ENCODE measurements around the gene CFAP46. TPM values are rescaled to one million over a fixed set of nuclear protein-coding genes. Genes with fewer than 3 reads are reported as not detected.

The CFAP46 gene
- total and polyA plus RNA-seq, 9 donors: 0.50 to 22.4 (median 1.6) TPM; not detected in 1

GRCh38 chr10:132955479-132955878 is 13.1 kb upstream of the CFAP46 start:
- intact Hi-C loops (cut with DNase I): no loop called here
- no peak for DNase-seq
- TF ChIP-seq EP300 (IDR thresholded peaks at IDR 0.05) (no peak), POLR2A (IDR thresholded peaks at IDR 0.05) (no peak)
- TF ChIP-seq, protein P1, sequence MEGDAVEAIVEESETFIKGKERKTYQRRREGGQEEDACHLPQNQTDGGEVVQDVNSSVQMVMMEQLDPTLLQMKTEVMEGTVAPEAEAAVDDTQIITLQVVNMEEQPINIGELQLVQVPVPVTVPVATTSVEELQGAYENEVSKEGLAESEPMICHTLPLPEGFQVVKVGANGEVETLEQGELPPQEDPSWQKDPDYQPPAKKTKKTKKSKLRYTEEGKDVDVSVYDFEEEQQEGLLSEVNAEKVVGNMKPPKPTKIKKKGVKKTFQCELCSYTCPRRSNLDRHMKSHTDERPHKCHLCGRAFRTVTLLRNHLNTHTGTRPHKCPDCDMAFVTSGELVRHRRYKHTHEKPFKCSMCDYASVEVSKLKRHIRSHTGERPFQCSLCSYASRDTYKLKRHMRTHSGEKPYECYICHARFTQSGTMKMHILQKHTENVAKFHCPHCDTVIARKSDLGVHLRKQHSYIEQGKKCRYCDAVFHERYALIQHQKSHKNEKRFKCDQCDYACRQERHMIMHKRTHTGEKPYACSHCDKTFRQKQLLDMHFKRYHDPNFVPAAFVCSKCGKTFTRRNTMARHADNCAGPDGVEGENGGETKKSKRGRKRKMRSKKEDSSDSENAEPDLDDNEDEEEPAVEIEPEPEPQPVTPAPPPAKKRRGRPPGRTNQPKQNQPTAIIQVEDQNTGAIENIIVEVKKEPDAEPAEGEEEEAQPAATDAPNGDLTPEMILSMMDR (IDR thresholded peaks at IDR 0.05): no peak

GRCh38 chr10:132953428-132953827 is 11.1 kb upstream of the CFAP46 start:
- no peak for TF ChIP-seq EP300 (IDR thresholded peaks at IDR 0.05)
- TF ChIP-seq, protein P1 (IDR thresholded peaks at IDR 0.05): no peak
- no peak for TF ChIP-seq POLR2A (IDR thresholded peaks at IDR 0.05)
- WGBS, 3 donors: 23 to 26% (median 26%) methylated on average over 5 of the region's 5 CpGs
- H3K27me3 ChIP-seq: no peaks in the 10 kb centered on the region
- H3K36me3 ChIP-seq: no peaks in the 10 kb centered on the region
- H3K9me3 ChIP-seq: no peaks in the 10 kb centered on the region
- no peak overlapping the region for H3K4me3 ChIP-seq
- no peak overlapping the region for H3K27ac ChIP-seq
- intact Hi-C loops (cut with DNase I): no loop called here
- no peak for DNase-seq
- no peaks in the 10 kb centered on the region for H3K4me1 ChIP-seq (ENCODE audit: insufficient read depth)

More at GRCh38 chr10:132955479-132955878, 13.1 kb upstream of the CFAP46 start:
- WGBS, 3 donors: 90 to 93% (median 91%) methylated on average over 11 of the region's 11 CpGs
- Histone ChIP-seq H3K9me3 (no peaks in the 10 kb centered on the region), H3K27me3 (no peaks in the 10 kb centered on the region), H3K4me3 (no peak overlapping the region), H3K27ac (no peak overlapping the region), H3K36me3 (no peaks in the 10 kb centered on the region), H3K4me1 (ENCODE audit: insufficient read depth) (no peaks in the 10 kb centered on the region)

DNA sequence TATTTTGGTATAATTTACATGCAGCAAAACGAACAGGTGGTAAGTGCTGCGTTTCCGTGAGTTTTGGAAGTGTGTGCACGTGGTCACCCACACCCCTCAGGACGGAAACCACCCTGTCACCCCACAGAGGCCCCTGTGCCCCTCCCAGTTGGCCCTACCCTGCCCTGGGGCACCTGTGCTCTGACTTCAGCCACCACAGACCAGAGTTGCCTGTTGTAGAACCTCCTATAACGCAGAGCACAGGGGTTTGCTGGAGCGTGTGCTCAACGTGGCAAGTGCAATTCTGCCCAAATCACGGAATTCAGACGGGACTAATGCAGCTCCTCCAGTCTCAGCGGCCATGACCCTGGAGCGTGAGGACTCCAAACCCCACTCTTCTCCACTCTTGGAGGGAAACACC is 9.6 kb upstream of the CFAP46 start:
- Histone ChIP-seq H3K36me3 (no peaks in the 10 kb centered on the region), H3K4me1 (ENCODE audit: insufficient read depth) (no peaks in the 10 kb centered on the region), H3K27ac (no peak overlapping the region), H3K27me3 (no peaks in the 10 kb centered on the region), H3K9me3 (no peaks in the 10 kb centered on the region), H3K4me3 (no peak overlapping the region)
- 72 to 76% (median 74%) methylated on average over 12 of the region's 12 CpGs for WGBS, 3 donors
- intact Hi-C loops (cut with DNase I): no loop called here
- TF ChIP-seq, protein P1 (IDR thresholded peaks at IDR 0.05): no peak
- TF ChIP-seq POLR2A (IDR thresholded peaks at IDR 0.05) (no peak), EP300 (IDR thresholded peaks at IDR 0.05) (no peak)
- no peak for DNase-seq

DNA sequence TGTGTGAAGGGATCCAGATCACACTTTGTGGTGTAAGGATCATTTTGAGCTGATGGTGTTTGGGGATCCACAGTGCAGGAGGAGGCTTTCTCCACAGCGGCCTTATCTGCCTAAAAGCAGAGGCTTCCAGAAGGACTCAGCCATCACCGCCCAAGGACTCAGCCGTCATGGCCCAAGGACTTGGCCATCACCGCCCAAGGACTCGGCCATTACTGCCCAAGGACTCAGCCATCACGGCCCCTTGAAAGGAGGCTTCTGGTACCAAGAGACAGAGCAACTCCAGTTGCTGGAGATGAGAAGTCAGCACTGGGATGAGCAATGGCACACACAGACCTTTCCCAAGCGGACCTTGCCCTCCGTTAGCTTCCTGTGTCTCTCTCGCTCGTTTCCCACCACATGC is 6.0 kb upstream of the CFAP46 start:
- TF ChIP-seq POLR2A (IDR thresholded peaks at IDR 0.05) (no peak), EP300 (IDR thresholded peaks at IDR 0.05) (no peak)
- TF ChIP-seq, protein P1 (IDR thresholded peaks at IDR 0.05): no peak
- Histone ChIP-seq H3K4me1 (ENCODE audit: insufficient read depth) (no peaks in the 10 kb centered on the region), H3K36me3 (no peaks in the 10 kb centered on the region), H3K27me3 (no peaks in the 10 kb centered on the region), H3K9me3 (no peaks in the 10 kb centered on the region), H3K4me3 (no peak overlapping the region), H3K27ac (no peak overlapping the region)
- intact Hi-C loops (cut with DNase I): no loop called here
- no peak for DNase-seq
- WGBS, 3 donors: 71 to 83% (median 78%) methylated on average over 10 of the region's 10 CpGs

Data from ovary (tissue), 9 donors.